Thyroid gland (tissue), 4 donors: ENCODE measurements around the gene ZC3H12A.

Experiments used
- CTCF ChIP-seq, 6 experiments: fragments of 200-600 bp in 3 of 6; fragments of 450-650 bp in 3 of 6; sonication (generic) in 3 of 6; IDR thresholded peaks; one replicate each; pipeline ENCODE4 v1.5.1; 2016 to 2019; ENCODE audit warnings: antibody characterized with exemption in 6 of 6, mild to moderate bottlenecking in 2 of 6, inconsistent platforms in 1 of 6, moderate library complexity in 1 of 6
- POLR2A ChIP-seq, 2 donors: fragments of 450-650 bp; IDR thresholded peaks; one replicate each; pipeline ENCODE4 v1.6.1; 2017; ENCODE audit warnings: antibody characterized with exemption in 2 of 2, mild to moderate bottlenecking in 2 of 2, moderate library complexity in 1 of 2

DNA sequence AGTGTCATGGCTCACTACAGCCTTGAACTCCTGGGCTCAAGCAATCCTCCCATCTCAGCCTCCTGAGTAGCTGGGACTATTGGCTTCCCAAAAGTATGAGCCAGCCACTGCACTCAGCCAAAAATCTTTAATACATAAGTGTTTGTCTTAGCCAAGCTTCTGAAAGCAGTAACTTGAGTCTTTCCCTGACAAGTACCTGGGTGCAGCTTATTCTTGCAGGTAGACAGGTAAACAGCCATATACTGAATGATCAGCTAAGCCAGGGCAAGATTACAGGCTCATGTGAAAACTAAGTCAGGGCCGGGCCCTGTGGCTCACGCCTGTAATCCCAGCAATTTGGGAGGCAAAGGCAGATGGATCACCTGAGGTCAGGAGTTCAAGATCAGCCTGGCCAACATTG is 32.4 kb downstream of the ZC3H12A start:
- TF ChIP-seq CTCF (IDR thresholded peaks at IDR 0.05), result no peak
- no peak for TF ChIP-seq POLR2A (IDR thresholded peaks at IDR 0.05)
